ENCODE results near the gene CD300LD. TPM values are rescaled to one million over a fixed set of nuclear protein-coding genes. Genes with fewer than 3 reads are reported as not detected.
"Not testable (repeated sequence)": the region's sequence is repeated elsewhere in the genome, so short reads cannot be mapped to it uniquely, and the experiment has no call there.

Gene CD300LD
- total and polyA plus RNA-seq, 2 experiments from 2014 or later: not detected

GRCh38 chr17:74637265-74637664 is 45.2 kb upstream of the CD300LD start (continued):
- TF ChIP-seq ZNF462 (CRISPR knock-in tag; IDR thresholded peaks at IDR 0.05) (no peak), ZNF114 (CRISPR knock-in tag; IDR thresholded peaks at IDR 0.05) (no peak), NANOG (IDR thresholded peaks at IDR 0.05; ENCODE audit: borderline replicate concordance) (no peak), ZNF331 (CRISPR knock-in tag; IDR thresholded peaks at IDR 0.05; ENCODE audit: low read depth) (no peak)

GRCh38 chr17:74636541-74637085 is 44.5 kb upstream of the CD300LD start:
- H2AFZ ChIP-seq; H3K27me3 Mint-ChIP-seq (ENCODE audit: insufficient read depth, low read depth, poor library complexity); ATAC-seq; H3K79me2 ChIP-seq (replicated peaks; ENCODE audit: insufficient read depth); H3K27me3 ChIP-seq (ENCODE audit: insufficient read depth); DNase-seq (ENCODE audit: low spot score); H3K36me3 ChIP-seq (ENCODE audit: insufficient read depth); H3K4me3 Mint-ChIP-seq; H3K4me3 ChIP-seq; H3K9me3 Mint-ChIP-seq; H3K4me2 ChIP-seq; H4K20me1 ChIP-seq (replicated peaks; ENCODE audit: insufficient read depth); H3K36me3 Mint-ChIP-seq (ENCODE audit: low read depth); H3K27ac Mint-ChIP-seq; H3K27ac ChIP-seq (ENCODE audit: low read depth); H3F3A ChIP-seq (replicated peaks; ENCODE audit: low read depth); H3K9me2 ChIP-seq (ENCODE audit: insufficient read depth): not testable (repeated sequence)
- H3K4me1 Mint-ChIP-seq: peaks cover 42% of the 10 kb centered on the region
- peaks cover 22% of the 10 kb centered on the region for H3K4me1 ChIP-seq (ENCODE audit: insufficient read depth)

- Histone ChIP-seq H3K27me3 (ENCODE audit: insufficient read depth) (no peaks in the 10 kb centered on the region), H3F3A (replicated peaks; ENCODE audit: low read depth) (no peaks in the 10 kb centered on the region; the same call in 1 of the 2 replicates), H3K4me3 (no peak overlapping the region), H3K36me3 (ENCODE audit: insufficient read depth) (no peaks in the 10 kb centered on the region), H4K20me1 (replicated peaks; ENCODE audit: insufficient read depth) (no peaks in the 10 kb centered on the region), H3K79me2 (replicated peaks; ENCODE audit: insufficient read depth) (no peaks in the 10 kb centered on the region), H3K4me1 (ENCODE audit: insufficient read depth) (peaks cover 22% of the 10 kb centered on the region), H2AFZ (peak overlapping the region; percentile 81), H3K27ac (ENCODE audit: low read depth) (no peak overlapping the region), H3K4me2 (peak overlapping the region; percentile 29), H3K9me2 (ENCODE audit: insufficient read depth) (no peaks in the 10 kb centered on the region)
- H3K4me1 Mint-ChIP-seq: peaks cover 40% of the 10 kb centered on the region
- DNase-seq (ENCODE audit: low spot score): peak; percentile 55
- no peaks in the 10 kb centered on the region for H3K9me3 Mint-ChIP-seq
- TF ChIP-seq NANOG (IDR thresholded peaks at IDR 0.05; ENCODE audit: borderline replicate concordance): no peak
- TF ChIP-seq POLR2AphosphoS5 (IDR thresholded peaks at IDR 0.05; ENCODE audit: low read depth): no peak
- peaks cover 4% of the 10 kb centered on the region for H3K27me3 Mint-ChIP-seq (ENCODE audit: insufficient read depth, low read depth, poor library complexity)
- no peaks in the 10 kb centered on the region for H3K36me3 Mint-ChIP-seq (ENCODE audit: low read depth)
- H3K27ac Mint-ChIP-seq: no peak overlapping the region
- 0 out of 3 replicates have a peak overlapping the region, but pooled peaks have one; percentile 12 for H3K4me3 Mint-ChIP-seq
- peak; percentile 64 for ATAC-seq
Observed at GRCh38 chr17:74635418-74635817, 43.3 kb upstream of the CD300LD start.

All from GM23338 (cell line).